ENCODE measurements around the gene PCDH18. TPM values are rescaled to one million over a fixed set of nuclear protein-coding genes. Genes with fewer than 3 reads are reported as not detected.
"Not testable (repeated sequence)": the region's sequence is repeated elsewhere in the genome, so short reads cannot be mapped to it uniquely, and the experiment has no call there.

Gene PCDH18
- total RNA-seq, 1 experiment from 2014 or later: 4.9 TPM

DNA sequence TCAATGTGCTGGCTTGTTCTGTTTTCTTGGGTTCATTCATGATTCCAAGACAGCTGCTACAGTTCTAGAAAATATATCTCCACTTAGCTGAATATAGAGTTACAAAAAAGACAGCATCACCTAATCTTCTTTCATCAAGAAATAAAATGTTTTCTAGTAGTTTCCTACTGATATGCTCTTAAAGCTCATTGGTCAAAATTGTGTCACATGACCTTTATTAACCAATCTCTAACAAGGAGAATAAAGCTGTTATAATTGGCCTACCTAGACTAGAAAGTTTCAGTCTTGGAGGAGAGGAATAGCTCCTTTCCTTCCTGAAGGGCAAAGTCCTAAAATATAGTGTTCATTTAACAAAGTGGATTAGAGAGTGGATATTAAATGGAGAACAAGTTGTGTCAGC, 8.1 kb upstream of the PCDH18 start:
- H3K27me3 Mint-ChIP-seq (ENCODE audit: insufficient read depth, unreplicated experiment): no peaks in the 10 kb centered on the region
- intact Hi-C loops (cut with micrococcal nuclease): no loop called here
- H3K27ac Mint-ChIP-seq (ENCODE audit: low read depth, unreplicated experiment): no peak overlapping the region
- BruUV-seq (replicated peaks): no TSS peak
- no peak for DNase-seq (ENCODE audit: unreplicated experiment)
- H3K36me3 Mint-ChIP-seq (ENCODE audit: insufficient read depth, unreplicated experiment): no peaks in the 10 kb centered on the region
- H3K9me3 Mint-ChIP-seq (ENCODE audit: unreplicated experiment): no peaks in the 10 kb centered on the region
- ChIA-PET POLR2A (interaction anchor here (1.0 kb wide), 1 partner anchor 8 kb away, joined by 4 read pairs; the partner anchor contains the start of gene PCDH18), CTCF (interaction anchor here (1.1 kb wide), 1 partner anchor 113 kb away, joined by 3 read pairs; no protein-coding TSS in a partner anchor)
- no peak overlapping the region for H3K4me3 Mint-ChIP-seq (ENCODE audit: unreplicated experiment)
- TF ChIP-seq, protein P1, sequence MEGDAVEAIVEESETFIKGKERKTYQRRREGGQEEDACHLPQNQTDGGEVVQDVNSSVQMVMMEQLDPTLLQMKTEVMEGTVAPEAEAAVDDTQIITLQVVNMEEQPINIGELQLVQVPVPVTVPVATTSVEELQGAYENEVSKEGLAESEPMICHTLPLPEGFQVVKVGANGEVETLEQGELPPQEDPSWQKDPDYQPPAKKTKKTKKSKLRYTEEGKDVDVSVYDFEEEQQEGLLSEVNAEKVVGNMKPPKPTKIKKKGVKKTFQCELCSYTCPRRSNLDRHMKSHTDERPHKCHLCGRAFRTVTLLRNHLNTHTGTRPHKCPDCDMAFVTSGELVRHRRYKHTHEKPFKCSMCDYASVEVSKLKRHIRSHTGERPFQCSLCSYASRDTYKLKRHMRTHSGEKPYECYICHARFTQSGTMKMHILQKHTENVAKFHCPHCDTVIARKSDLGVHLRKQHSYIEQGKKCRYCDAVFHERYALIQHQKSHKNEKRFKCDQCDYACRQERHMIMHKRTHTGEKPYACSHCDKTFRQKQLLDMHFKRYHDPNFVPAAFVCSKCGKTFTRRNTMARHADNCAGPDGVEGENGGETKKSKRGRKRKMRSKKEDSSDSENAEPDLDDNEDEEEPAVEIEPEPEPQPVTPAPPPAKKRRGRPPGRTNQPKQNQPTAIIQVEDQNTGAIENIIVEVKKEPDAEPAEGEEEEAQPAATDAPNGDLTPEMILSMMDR (IDR thresholded peaks at IDR 0.05; ENCODE audit: unreplicated experiment): no peak
- peaks cover 4% of the 10 kb centered on the region for H3K4me1 Mint-ChIP-seq (ENCODE audit: insufficient read depth, unreplicated experiment)

DNA sequence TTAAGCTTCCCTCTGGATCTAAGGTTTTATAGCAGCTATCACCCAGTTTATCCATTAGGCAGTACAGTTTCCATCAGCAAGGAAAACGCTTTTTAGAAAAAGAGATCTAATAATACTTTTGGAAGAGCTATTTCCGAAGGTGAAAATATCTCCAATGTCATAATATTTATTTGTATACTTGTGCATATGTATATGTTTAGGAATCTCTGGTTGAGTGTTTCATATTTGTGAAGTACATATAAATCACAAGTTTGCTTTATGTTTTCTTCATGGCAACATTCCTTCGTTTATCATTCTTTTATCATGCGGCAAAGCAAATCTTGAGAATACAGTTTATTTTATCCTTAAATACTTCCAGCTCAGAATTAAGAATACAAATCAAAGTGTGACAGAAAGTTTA, 6.2 kb upstream of the PCDH18 start:
- intact Hi-C loops (cut with micrococcal nuclease): no loop called here
- ChIA-PET CTCF (interaction anchor here (0.6 kb wide), 2 partner anchors 86 to 415 kb away, joined by 3 read pairs; no protein-coding TSS in a partner anchor), POLR2A (interaction anchor here (1.8 kb wide), 1 partner anchor 11 kb away, joined by 3 read pairs; no protein-coding TSS in a partner anchor)
- peaks cover 4% of the 10 kb centered on the region for H3K4me1 Mint-ChIP-seq (ENCODE audit: insufficient read depth, unreplicated experiment)
- TF ChIP-seq, protein P1 (IDR thresholded peaks at IDR 0.05; ENCODE audit: unreplicated experiment): no peak
- no peak for DNase-seq (ENCODE audit: unreplicated experiment)
- no peaks in the 10 kb centered on the region for H3K36me3 Mint-ChIP-seq (ENCODE audit: insufficient read depth, unreplicated experiment)
- H3K9me3 Mint-ChIP-seq (ENCODE audit: unreplicated experiment): no peaks in the 10 kb centered on the region
- no peaks in the 10 kb centered on the region for H3K27me3 Mint-ChIP-seq (ENCODE audit: insufficient read depth, unreplicated experiment)
- H3K4me3 Mint-ChIP-seq (ENCODE audit: unreplicated experiment): no peak overlapping the region
- H3K27ac Mint-ChIP-seq (ENCODE audit: low read depth, unreplicated experiment): no peak overlapping the region
- no TSS peak for BruUV-seq (replicated peaks)

DNA sequence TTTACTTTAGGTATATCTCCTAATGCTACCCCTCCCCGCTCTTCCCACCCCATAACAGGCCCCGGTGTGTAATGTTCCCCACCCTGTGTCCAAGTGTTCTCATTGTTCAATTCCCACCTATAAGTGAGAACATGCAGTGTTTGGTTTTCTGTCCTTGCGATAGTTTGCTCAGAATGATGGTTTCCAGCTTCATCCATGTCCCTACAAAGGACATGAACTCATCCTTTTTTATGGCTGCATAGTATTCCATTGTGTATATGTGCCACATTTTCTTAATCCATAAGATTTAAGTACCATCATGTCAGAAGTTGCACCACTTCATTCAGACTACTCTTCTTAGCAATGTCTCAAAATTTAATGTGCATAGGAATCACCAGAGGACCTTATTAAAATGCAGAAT, 5.5 kb upstream of the PCDH18 start:
- H3K4me1 Mint-ChIP-seq (ENCODE audit: insufficient read depth, unreplicated experiment); H3K27ac Mint-ChIP-seq (ENCODE audit: low read depth, unreplicated experiment); POLR2A ChIA-PET; DNase-seq (ENCODE audit: unreplicated experiment); H3K36me3 Mint-ChIP-seq (ENCODE audit: insufficient read depth, unreplicated experiment); BruUV-seq (replicated peaks); H3K4me3 Mint-ChIP-seq (ENCODE audit: unreplicated experiment); intact Hi-C loops (cut with micrococcal nuclease); H3K9me3 Mint-ChIP-seq (ENCODE audit: unreplicated experiment); H3K27me3 Mint-ChIP-seq (ENCODE audit: insufficient read depth, unreplicated experiment): not testable (repeated sequence)
- CTCF ChIA-PET: interaction anchor here (0.6 kb wide), 1 partner anchor 415 kb away, joined by 3 read pairs; no protein-coding TSS in a partner anchor

DNA sequence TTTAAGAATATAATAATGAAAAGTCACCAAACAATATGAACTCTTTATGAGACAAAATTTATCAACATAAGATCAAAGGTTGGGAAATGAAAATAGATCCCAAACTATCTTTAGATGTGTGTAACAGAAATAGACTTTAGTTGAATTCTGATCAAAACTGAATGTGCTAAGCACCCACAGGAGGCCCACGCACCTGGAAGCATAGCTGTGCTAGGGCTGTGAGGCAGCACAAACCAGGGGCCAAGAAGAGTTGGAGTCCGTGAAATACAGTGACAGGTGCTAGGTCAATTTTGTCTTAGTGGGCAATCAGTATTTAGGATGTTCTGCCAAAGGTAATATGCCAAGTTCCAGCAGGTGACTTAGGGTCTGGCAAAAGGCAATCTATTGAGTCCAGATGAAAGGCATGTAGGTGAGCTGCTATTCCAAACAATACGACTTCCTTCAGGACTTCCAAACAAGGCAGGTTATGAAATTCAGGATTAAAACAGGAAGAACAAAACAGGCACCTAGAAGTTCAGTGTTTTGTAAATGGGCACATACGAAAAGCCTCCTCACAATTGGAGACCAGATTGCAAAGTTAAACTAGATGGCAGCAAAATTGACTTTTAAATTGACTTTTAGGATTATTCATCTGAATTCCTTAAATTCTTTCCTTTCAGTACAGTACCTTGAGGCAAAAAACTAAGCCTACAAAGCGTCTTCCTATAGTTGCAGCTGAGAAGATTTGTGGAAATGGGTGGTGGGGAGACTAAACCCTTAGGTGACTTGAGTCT, 4.7 kb upstream of the PCDH18 start:
- no peak for DNase-seq (ENCODE audit: unreplicated experiment)
- intact Hi-C loops (cut with micrococcal nuclease): no loop called here
- H3K9me3 Mint-ChIP-seq (ENCODE audit: unreplicated experiment): no peaks in the 10 kb centered on the region
- no peak overlapping the region for H3K4me3 Mint-ChIP-seq (ENCODE audit: unreplicated experiment)
- peak overlapping the region; percentile 32 for H3K27ac Mint-ChIP-seq (ENCODE audit: low read depth, unreplicated experiment)
- POLR2A ChIA-PET: no interaction called here
- CTCF ChIA-PET: interaction anchor here (0.6 kb wide), 1 partner anchor 113 kb away, joined by 3 read pairs; no protein-coding TSS in a partner anchor
- H3K36me3 Mint-ChIP-seq (ENCODE audit: insufficient read depth, unreplicated experiment): no peaks in the 10 kb centered on the region
- no peaks in the 10 kb centered on the region for H3K27me3 Mint-ChIP-seq (ENCODE audit: insufficient read depth, unreplicated experiment)
- peaks cover 4% of the 10 kb centered on the region for H3K4me1 Mint-ChIP-seq (ENCODE audit: insufficient read depth, unreplicated experiment)
- TF ChIP-seq, protein P1 (IDR thresholded peaks at IDR 0.05; ENCODE audit: unreplicated experiment): no peak
- no TSS peak for BruUV-seq (replicated peaks)
